GM12865 (cell line): Measurements from ENCODE around the gene FAM13A.

Source experiments
- DNase-seq: peaks from one replicate; pipeline ENCODE4 v3.0.0; 2010; ENCODE audit warnings: low read depth
- H3K4me3 ChIP-seq: 2 replicates; pipeline ENCODE4 v1.5.1; 2011; ENCODE audit warnings: mild to moderate bottlenecking, low read depth, low read length, control low read depth
- TF ChIP-seq, protein P1 (sequence below): IDR thresholded peaks from 2 replicates; pipeline ENCODE4 v1.5.1; 2011; ENCODE audit warnings: low read length, control low read depth, low read depth, inconsistent platforms; ENCODE audit not compliant: insufficient read depth; ENCODE audit errors: missing control alignments

The FAM13A gene

DNA sequence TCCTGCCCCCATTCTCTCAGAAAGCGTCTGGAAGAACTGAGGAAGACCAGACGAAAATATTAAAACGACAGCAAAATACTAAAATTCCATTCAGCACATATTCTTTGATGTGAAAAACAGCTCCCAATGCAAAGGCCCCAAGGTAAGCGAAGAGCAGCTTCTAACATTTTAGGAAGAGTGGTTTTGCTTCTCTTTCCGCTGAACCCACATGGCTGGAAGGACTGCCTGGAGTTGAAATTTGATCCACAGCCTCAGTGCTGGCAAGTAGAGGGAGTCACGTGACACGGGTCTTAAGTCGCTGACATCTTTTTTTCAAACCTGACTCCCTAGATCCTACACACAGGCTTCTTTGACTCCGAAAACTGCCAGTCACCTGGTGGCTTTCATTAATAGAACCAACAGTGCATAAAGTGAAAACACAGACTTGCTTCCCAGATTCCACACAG is at the start of gene FAM13A:
TSS of gene FAM13A (minus strand) at position 233 of the 446 bp plus-strand sequence. CDS start at position 12, 221 bp downstream.
- DNase-seq, result peak; percentile 3
- no peak within 1 kb of the TSS for H3K4me3 ChIP-seq
- TF ChIP-seq, protein P1, sequence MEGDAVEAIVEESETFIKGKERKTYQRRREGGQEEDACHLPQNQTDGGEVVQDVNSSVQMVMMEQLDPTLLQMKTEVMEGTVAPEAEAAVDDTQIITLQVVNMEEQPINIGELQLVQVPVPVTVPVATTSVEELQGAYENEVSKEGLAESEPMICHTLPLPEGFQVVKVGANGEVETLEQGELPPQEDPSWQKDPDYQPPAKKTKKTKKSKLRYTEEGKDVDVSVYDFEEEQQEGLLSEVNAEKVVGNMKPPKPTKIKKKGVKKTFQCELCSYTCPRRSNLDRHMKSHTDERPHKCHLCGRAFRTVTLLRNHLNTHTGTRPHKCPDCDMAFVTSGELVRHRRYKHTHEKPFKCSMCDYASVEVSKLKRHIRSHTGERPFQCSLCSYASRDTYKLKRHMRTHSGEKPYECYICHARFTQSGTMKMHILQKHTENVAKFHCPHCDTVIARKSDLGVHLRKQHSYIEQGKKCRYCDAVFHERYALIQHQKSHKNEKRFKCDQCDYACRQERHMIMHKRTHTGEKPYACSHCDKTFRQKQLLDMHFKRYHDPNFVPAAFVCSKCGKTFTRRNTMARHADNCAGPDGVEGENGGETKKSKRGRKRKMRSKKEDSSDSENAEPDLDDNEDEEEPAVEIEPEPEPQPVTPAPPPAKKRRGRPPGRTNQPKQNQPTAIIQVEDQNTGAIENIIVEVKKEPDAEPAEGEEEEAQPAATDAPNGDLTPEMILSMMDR, result no peak

DNA sequence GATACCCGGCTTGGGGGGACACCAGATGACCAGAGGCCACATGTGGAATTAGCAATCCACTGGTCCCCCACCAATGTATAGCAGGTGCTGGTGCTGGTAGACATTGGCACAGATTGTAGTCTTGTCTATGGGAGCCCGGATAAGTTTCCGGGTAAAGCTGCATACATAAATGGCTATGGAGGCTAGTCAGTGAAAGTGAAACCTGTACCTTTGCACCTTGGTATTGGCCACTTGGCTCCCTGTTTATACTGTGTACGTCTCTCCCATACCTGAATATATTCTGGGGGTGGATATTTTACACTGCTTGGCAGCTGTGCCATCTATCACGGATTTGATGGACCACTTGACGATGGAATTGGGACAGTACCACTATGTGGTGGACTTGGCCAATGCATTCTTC is 48.7 kb upstream of the FAM13A start:
- H3K4me3 ChIP-seq, result no peak overlapping the region
- no peak for DNase-seq
- TF ChIP-seq, protein P1, result no peak

DNA sequence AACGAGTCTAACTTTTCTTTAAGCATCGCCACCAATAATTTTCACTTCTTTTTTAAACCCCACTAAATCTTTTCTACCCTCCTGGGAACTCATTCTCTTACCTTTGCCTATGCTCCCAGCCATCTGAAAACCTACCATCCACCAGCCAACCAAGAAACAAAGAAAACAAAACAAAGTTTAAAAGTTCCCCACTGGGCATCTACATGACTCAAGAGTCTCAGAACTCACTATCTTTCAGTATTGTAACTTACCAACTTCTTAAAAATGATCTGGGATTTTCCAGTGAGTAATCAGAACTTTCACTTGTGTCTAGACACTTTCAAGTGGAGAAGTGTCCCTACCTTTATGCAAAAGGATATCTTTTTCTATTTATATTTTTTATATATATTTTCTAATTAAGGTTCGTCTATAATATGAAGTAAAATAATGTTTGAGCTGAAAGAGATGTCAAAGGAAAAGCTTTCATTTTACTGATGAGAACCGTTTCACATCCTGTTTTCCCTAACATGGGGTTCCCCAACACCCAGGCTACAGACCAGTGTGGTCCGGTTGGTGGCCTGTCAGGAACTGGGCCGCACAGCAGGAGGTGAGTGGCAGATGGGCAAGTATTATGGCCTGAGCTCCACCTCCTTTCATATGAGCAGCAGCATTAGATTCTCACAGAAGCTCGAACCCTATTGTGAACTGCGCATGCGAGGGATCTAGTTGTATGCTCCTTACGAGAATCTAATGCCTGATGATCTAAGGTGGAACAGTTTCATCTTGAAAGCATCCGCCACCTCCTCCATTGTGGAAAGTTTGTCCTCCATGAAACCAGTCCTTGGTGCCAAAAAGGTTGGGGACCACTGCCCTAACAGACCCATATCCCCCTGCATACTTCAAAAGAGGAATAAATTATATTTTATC is 44.5 kb upstream of the FAM13A start:
- DNase-seq, result peak; percentile 93
- TF ChIP-seq, protein P1, result no peak
- H3K4me3 ChIP-seq, result peak overlapping the region; percentile 13

DNA sequence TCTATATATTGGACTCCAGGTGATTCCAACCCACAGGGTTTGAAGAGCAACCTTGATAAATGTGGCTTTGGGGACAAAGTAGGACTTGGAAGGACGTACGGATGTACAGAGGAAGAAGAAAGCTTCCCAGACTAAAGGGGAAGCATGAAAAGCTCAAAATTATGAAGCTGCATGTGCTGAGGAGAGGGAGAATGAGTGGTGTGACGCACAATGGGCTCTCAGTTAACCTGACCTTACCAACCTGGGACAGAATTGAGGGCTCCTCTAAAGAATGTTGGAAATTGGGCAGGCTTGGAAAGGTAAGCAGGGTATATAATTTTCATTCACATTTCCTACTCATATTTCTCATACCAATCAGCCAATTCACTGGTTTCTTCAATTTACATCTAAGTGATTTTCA is 43.9 kb upstream of the FAM13A start:
- TF ChIP-seq, protein P1, result no peak
- H3K4me3 ChIP-seq, result peak overlapping the region; percentile 13
- DNase-seq, result no peak

DNA sequence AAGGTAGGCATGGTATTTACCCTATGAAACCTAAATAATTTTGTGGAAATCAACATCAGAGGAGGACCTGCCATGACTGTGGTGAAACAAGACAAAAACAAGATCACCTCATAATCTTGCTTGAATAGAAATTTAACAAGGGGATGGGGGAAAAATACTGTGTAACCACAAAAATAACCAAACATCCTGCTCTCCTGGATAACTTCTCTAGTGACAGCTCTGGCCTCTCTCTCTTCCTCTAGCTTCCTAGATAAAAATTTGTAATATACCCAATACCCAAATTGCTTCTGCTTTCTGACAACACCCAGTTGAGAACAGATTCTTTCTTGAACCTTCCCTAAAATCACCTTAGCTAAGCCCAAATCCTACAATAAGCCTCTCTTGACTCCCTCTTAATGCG is 42.5 kb upstream of the FAM13A start:
- no peak overlapping the region for H3K4me3 ChIP-seq
- TF ChIP-seq, protein P1, result no peak
- no peak for DNase-seq

DNA sequence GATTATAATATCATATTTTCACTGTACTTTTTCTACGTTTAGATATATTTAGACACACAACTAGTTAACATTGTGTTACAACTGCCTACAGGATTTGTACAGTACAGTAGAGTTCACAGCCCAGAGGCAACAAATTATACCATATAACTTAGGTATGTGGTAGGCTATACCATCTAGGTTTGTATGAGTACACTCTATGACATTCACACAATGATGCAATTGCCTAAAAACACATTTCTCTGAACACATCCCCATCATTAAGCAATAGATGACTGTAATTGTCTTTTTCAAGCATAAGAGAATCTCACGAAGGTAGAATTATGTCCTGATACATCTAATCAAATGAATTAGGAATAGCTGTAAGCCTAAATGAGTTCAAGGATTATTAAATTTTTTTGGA is 42.0 kb upstream of the FAM13A start:
- TF ChIP-seq, protein P1, result no peak
- DNase-seq, result no peak

More for the DNA sequence above, 42.0 kb upstream of the FAM13A start:
- no peak overlapping the region for H3K4me3 ChIP-seq
